GM19324 (cell line): ENCODE measurements around the gene NT5C3A.
A peak's percentile ranks its signal among the peaks of the same experiment; 100 is the strongest.
"Not testable (repeated sequence)": the region's sequence is repeated elsewhere in the genome, so short reads cannot be mapped to it uniquely, and the experiment has no call there.

Experiments used
- ATAC-seq: cut with Tn5 transposase; IDR thresholded peaks from one replicate; pipeline ENCODE4 v1.9.1; 2021; ENCODE audit warnings: mild to moderate bottlenecking, moderate library complexity; ENCODE audit not compliant: unreplicated experiment, low FRiP score

NT5C3A gene

DNA sequence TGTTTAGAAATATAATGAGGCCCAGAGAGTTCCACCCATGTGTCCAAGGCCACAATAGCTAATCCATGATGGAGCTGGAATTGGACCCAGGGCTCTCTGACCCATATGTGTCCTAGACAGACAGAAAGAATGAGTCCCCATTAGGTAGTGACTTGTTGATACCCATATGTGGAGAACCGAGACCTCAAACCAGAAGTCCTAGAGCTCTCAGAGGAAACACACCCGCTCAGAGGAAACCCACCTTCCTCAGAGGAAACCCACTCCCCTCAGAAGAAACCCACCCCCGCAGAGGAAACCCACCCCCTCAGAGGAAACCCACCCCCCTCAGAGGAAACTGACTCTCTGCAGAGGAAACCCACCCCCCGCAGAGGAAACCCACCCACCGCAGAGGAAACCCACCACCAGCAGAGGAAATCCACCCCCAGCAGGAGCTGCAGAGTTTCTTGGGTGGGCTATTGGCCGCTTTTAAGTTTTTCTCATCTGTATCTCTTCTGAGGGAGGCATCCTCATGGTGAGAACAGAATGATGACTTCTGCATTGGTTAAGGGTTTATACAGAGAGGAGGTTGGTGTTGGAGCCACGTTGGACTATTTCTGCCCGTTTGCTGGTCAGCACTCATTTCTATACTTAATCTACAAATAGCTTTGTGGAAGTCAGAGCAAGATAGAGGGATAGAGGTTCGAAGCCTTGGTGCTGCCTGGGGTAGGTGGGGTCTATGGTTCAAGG is 70.4 kb downstream of the NT5C3A start:
- not testable (repeated sequence) for ATAC-seq

DNA sequence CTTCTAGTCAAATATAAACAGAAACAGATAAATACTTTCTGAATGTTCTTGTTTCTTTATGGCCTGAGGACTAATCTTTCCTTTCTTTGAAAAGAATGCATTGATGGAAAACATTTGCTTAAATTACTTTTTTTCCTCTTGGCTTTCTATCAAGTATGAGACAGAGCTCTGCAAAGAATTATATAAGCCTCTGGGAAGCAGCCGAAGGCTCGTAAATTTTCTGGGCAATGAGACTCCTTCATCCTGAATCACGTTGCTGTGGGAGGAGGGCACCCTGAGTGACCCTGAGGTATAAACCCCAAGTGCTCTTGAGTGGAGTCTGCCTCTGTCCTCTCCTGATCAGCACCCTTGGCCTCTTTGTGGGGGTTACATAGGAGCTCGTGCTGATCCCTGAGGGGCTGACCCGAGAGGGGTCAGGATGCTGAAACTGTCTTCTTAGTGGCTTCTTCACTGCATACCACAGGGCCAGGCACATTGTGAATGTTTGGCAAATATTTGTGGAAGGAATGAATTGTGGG is 71.4 kb downstream of the NT5C3A start:
- not testable (repeated sequence) for ATAC-seq

DNA sequence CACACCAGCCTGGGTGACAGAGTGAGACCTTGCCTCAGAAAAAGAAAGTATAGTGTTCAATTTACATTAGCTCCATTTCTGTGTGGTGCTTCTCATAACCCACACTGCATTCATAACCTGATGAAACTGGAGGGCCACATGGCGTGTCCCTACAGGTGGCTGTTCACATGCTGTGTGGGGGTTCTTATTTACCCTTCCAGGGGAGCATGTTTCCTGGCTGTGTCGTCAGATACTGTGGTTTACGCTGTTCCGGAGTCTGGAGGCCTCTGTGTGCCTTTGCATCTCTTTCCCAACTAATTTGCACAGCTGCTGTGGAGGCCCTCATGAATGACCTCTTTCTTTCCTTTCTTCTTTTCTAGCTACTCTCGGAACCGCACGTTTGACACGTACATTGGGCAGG is 74.4 kb downstream of the NT5C3A start:
- not testable (repeated sequence) for ATAC-seq

DNA sequence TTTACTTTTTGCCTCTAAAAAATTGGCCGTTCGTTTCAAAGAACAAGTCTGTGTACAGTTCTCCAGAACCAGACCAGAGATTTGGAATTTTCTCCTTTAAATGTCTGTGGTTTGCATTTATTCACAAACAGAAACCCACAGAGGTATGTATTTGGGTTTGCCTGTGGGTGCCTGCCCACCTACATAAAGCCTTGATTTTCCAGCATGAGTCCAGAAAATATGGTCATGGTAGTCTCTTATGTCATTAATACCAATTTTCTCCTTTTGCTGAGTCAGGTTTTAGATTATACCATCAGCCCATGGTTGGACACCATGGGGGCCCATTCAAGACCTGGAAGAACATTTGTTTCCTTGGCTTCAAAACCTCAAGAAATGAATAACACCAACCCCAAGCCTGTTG is 82.7 kb downstream of the NT5C3A start:
- not testable (repeated sequence) for ATAC-seq

DNA sequence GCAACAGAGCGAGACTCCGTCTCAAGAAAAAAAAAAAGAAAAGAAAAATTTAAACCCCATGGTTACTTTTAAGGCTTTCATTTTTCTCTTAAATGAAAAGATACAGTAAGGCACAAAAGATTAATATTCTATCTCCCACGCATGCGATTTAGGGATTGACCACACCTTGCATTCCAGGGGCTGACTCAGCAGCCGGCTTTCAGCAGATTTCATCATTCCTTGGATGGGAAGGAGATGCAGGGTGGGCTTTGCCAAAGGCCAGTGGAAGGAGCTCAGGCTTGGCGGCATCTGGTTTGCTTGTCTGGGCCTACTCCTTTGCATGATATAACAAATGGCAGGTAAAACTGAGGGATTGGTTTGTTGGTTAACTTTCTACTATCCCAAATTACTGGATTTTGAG is 83.3 kb downstream of the NT5C3A start:
- not testable (repeated sequence) for ATAC-seq

DNA sequence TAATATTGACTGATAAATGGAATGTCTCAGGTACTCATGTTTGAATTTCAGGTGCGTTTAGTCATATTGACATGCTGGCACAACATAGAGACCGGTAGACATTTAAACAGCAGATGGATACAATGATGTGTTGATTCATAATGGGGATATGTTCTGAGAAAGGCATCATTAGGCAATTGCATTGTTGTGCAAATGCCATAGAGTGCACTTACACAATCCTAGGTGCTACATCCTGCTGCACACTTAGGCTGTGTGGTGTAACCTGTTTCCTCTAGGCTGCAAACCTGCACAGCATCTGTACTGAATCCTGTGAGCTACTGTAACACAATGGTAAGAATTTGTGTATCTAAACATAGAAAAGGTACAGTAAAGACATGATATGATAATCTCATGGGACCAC is 85.4 kb downstream of the NT5C3A start:
- ATAC-seq: not testable (repeated sequence)

DNA sequence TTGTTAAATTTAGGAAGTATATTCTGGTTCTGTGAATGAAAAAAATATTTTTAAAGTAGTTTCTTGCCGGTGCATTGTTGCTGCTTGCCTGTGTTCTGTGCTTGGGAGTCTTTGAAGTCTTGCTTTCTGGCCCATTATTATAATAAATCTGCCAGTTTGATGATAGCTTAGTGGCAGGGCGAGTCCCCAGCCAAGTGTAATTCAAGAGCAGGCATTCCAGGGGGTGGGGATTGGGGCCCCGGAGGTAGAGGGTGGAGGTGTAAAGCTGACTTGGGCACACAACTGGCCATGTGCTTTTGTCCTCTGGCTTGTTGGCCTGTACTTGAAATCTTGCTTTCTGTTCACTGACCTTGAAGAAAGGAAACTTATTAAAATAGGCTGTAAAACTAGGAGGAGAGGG is 90.6 kb downstream of the NT5C3A start:
- ATAC-seq: not testable (repeated sequence)

DNA sequence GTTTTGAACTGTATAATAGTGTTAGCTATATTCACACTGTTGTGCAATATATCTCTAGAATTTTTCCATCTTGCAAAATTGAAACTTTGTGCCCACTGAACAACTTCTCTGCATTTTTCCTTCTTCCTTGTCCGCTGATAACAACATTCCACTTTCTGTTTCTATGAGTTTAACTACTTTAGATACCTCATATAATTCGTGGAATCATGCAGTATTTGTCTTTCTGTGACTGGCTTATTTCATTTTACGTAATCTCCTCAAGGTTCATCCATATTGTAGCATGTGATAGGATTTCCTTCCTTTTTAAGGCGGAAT is 95.4 kb downstream of the NT5C3A start:
- ATAC-seq: not testable (repeated sequence)

DNA sequence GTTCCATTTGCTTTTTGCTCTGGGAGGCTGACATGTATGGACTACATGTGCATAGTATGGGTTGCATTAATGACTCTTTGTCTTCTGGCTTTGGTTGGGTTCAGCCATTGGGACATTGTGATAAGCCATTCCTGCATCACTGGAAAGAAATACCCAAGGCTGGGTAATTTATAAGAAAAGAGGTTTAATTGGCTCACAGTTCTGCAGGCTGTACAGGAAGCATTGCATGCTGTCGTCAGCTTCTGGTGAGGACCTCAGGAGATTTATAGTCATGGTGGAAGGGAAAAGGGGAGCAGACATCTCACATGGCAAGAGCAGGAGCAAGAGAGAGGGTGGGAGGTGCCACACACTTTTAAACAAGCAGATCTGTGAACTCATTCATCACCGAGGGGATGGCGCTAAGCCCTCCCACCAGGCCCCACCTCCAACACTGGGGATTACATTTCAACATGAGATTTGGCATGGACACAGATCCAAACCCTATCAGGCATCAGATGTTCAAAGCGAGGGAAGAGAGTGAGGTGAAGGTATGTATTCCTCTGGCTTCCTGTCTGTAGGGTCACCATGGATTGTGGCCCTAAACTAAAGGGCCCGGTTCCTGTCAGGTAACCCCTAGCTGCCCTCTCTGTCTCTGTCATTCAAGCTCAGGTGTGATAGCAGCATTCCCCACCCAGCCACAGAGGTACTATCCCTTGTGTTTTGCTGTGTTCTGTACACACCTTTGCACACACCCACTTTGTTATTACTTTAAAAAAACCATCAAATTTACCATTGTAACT is 95.9 kb downstream of the NT5C3A start:
- not testable (repeated sequence) for ATAC-seq

DNA sequence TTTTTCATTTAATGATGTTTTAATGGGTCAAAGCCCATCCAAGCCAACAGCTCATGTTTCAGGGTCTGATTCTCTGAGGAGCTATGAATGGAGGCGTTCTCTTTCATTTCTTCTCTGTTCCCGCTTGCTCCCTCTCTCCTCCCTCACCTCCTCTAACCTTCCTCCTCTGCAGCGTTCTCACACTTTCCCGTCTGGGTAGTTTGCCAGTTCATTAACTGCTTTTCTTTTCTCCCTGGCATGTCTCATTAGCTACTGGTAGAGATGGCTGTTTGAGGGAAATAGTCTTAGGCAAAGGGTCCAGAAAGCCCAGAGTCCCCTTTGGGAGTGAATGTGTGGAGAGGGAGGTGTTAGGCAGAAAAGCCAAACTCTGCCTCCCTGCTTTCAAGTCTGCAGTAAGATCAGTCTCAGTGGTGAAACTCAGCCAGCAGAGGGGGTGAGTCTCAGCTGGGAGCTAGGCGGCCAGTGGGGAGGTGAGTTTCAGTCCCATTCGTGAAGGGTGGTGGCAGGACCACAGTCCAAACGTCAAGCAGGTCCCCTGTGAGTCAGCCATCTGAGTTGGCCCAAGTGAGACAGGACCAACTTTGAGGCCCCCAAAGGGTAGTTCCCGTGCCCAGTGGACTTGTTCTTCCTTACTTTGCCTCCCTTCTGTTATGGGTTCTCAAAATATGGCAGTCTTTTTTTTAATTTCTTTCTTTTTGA is 98.0 kb downstream of the NT5C3A start:
- peak; percentile 88 for ATAC-seq
